Measurements from ENCODE around the gene POLA1.

The POLA1 gene

GRCh38 chrX:24672701-24673190 is 21.0 kb upstream of the POLA1 start:
- ATAC-seq (ENCODE audit: low read depth), result no peak
- H3K4me1 Mint-ChIP-seq, result no peaks in the 10 kb centered on the region
- H3K4me3 Mint-ChIP-seq, result no peak overlapping the region
- no peaks in the 10 kb centered on the region for H3K36me3 Mint-ChIP-seq
- no peaks in the 10 kb centered on the region for H3K9me3 Mint-ChIP-seq
- no peaks in the 10 kb centered on the region for H3K27me3 Mint-ChIP-seq
- no peak overlapping the region for H3K27ac Mint-ChIP-seq
- no peak for DNase-seq (ENCODE audit: low spot score in 2 of 2)

- no peak for DNase-seq (ENCODE audit: low spot score in 2 of 2)
- Mint-ChIP-seq H3K4me3 (no peak overlapping the region), H3K36me3 (no peaks in the 10 kb centered on the region), H3K27ac (no peak overlapping the region), H3K9me3 (no peaks in the 10 kb centered on the region), H3K27me3 (no peaks in the 10 kb centered on the region), H3K4me1 (no peaks in the 10 kb centered on the region)
- no peak for ATAC-seq (ENCODE audit: low read depth)
Observed at GRCh38 chrX:24673424-24673823, 20.3 kb upstream of the POLA1 start.

GRCh38 chrX:24676403-24677024 is 17.2 kb upstream of the POLA1 start:
- H3K4me1 Mint-ChIP-seq, result no peaks in the 10 kb centered on the region

GRCh38 chrX:24682739-24683432 is 10.8 kb upstream of the POLA1 start:
- peaks cover 1% of the 10 kb centered on the region for H3K27me3 Mint-ChIP-seq
- no peaks in the 10 kb centered on the region for H3K9me3 Mint-ChIP-seq
- ATAC-seq (ENCODE audit: low read depth) (no peak), DNase-seq (ENCODE audit: low spot score in 2 of 2) (no peak)
- no peaks in the 10 kb centered on the region for H3K36me3 Mint-ChIP-seq
- H3K27ac Mint-ChIP-seq, result no peak overlapping the region
- H3K4me1 Mint-ChIP-seq, result no peaks in the 10 kb centered on the region
- H3K4me3 Mint-ChIP-seq, result no peak overlapping the region

More at GRCh38 chrX:24676403-24677024, 17.2 kb upstream of the POLA1 start:
- peak in 1 of 2 donors; percentile 10 for DNase-seq (ENCODE audit: low spot score in 2 of 2)
- Mint-ChIP-seq H3K9me3 (no peaks in the 10 kb centered on the region), H3K36me3 (no peaks in the 10 kb centered on the region), H3K27me3 (peaks cover 1% of the 10 kb centered on the region), H3K4me3 (no peak overlapping the region), H3K27ac (no peak overlapping the region)
- ATAC-seq (ENCODE audit: low read depth), result peak; percentile 32

GRCh38 chrX:24684048-24684447 is 9.7 kb upstream of the POLA1 start:
- H3K27me3 Mint-ChIP-seq, result peaks cover 1% of the 10 kb centered on the region
- H3K27ac Mint-ChIP-seq, result no peak overlapping the region
- DNase-seq (ENCODE audit: low spot score in 2 of 2), result no peak
- H3K9me3 Mint-ChIP-seq, result no peaks in the 10 kb centered on the region
- no peaks in the 10 kb centered on the region for H3K36me3 Mint-ChIP-seq
- H3K4me1 Mint-ChIP-seq, result no peaks in the 10 kb centered on the region
- no peak overlapping the region for H3K4me3 Mint-ChIP-seq
- ATAC-seq (ENCODE audit: low read depth), result no peak

- Mint-ChIP-seq H3K4me1 (peaks cover 7% of the 10 kb centered on the region), H3K36me3 (no peaks in the 10 kb centered on the region), H3K9me3 (no peaks in the 10 kb centered on the region), H3K27me3 (no peaks in the 10 kb centered on the region), H3K27ac (no peak overlapping the region), H3K4me3 (no peak overlapping the region)
- DNase-seq (ENCODE audit: low spot score in 2 of 2), result no peak
- no peak for ATAC-seq (ENCODE audit: low read depth)
Observed at GRCh38 chrX:24692305-24692704, 1.4 kb upstream of the POLA1 start.

GRCh38 chrX:24694825-24695224 is 1.1 kb downstream of the POLA1 start:
- no peaks in the 10 kb centered on the region for H3K27me3 Mint-ChIP-seq
- no peak for DNase-seq (ENCODE audit: low spot score in 2 of 2)

GRCh38 chrX:24696294-24696693 is 2.6 kb downstream of the POLA1 start:
- no peak overlapping the region for H3K27ac Mint-ChIP-seq
- DNase-seq (ENCODE audit: low spot score in 2 of 2) (no peak), ATAC-seq (ENCODE audit: low read depth) (no peak)
- H3K4me1 Mint-ChIP-seq, result peaks cover 7% of the 10 kb centered on the region
- no peak overlapping the region for H3K4me3 Mint-ChIP-seq
- no peaks in the 10 kb centered on the region for H3K27me3 Mint-ChIP-seq
- H3K9me3 Mint-ChIP-seq, result no peaks in the 10 kb centered on the region
- H3K36me3 Mint-ChIP-seq, result peaks cover 2% of the 10 kb centered on the region

More at GRCh38 chrX:24694825-24695224, 1.1 kb downstream of the POLA1 start:
- H3K27ac Mint-ChIP-seq, result no peak overlapping the region
- peaks cover 7% of the 10 kb centered on the region for H3K4me1 Mint-ChIP-seq
- H3K4me3 Mint-ChIP-seq, result peak overlapping the region; percentile 94
- no peak for ATAC-seq (ENCODE audit: low read depth)
- H3K36me3 Mint-ChIP-seq, result peaks cover 1% of the 10 kb centered on the region
- H3K9me3 Mint-ChIP-seq, result no peaks in the 10 kb centered on the region

- Mint-ChIP-seq H3K4me1 (peaks cover 3% of the 10 kb centered on the region), H3K4me3 (no peak overlapping the region), H3K36me3 (peaks cover 10% of the 10 kb centered on the region), H3K27me3 (no peaks in the 10 kb centered on the region), H3K9me3 (no peaks in the 10 kb centered on the region), H3K27ac (no peak overlapping the region)
- DNase-seq (ENCODE audit: low spot score in 2 of 2) (no peak), ATAC-seq (ENCODE audit: low read depth) (no peak)
Observed at GRCh38 chrX:24702362-24703184, 8.9 kb downstream of the POLA1 start.

- no peaks in the 10 kb centered on the region for H3K27me3 Mint-ChIP-seq
- no peaks in the 10 kb centered on the region for H3K9me3 Mint-ChIP-seq
- peaks cover 3% of the 10 kb centered on the region for H3K4me1 Mint-ChIP-seq
- H3K36me3 Mint-ChIP-seq, result peaks cover 10% of the 10 kb centered on the region
- DNase-seq (ENCODE audit: low spot score in 2 of 2), result no peak
- no peak overlapping the region for H3K27ac Mint-ChIP-seq
- H3K4me3 Mint-ChIP-seq, result no peak overlapping the region
- no peak for ATAC-seq (ENCODE audit: low read depth)
Observed at GRCh38 chrX:24703185-24703494, 9.4 kb downstream of the POLA1 start.

GRCh38 chrX:24718771-24719170 is 25.1 kb downstream of the POLA1 start:
- peaks cover 6% of the 10 kb centered on the region for H3K4me1 Mint-ChIP-seq
- no peak for DNase-seq (ENCODE audit: low spot score in 2 of 2)
- H3K9me3 Mint-ChIP-seq, result no peaks in the 10 kb centered on the region
- no peak overlapping the region for H3K4me3 Mint-ChIP-seq
- H3K27ac Mint-ChIP-seq, result no peak overlapping the region
- ATAC-seq (ENCODE audit: low read depth), result no peak
- peaks cover 29% of the 10 kb centered on the region for H3K36me3 Mint-ChIP-seq
- no peaks in the 10 kb centered on the region for H3K27me3 Mint-ChIP-seq

- ATAC-seq (ENCODE audit: low read depth) (no peak), DNase-seq (ENCODE audit: low spot score in 2 of 2) (no peak)
- no peak overlapping the region for H3K4me3 Mint-ChIP-seq
- H3K9me3 Mint-ChIP-seq, result no peaks in the 10 kb centered on the region
- H3K27me3 Mint-ChIP-seq, result no peaks in the 10 kb centered on the region
- peaks cover 6% of the 10 kb centered on the region for H3K4me1 Mint-ChIP-seq
- H3K27ac Mint-ChIP-seq, result no peak overlapping the region
- H3K36me3 Mint-ChIP-seq, result peaks cover 34% of the 10 kb centered on the region
Observed at GRCh38 chrX:24720036-24720435, 26.3 kb downstream of the POLA1 start.

- Mint-ChIP-seq H3K27me3 (no peaks in the 10 kb centered on the region), H3K4me1 (no peaks in the 10 kb centered on the region), H3K27ac (no peak overlapping the region), H3K9me3 (no peaks in the 10 kb centered on the region), H3K36me3 (peaks cover 20% of the 10 kb centered on the region), H3K4me3 (no peak overlapping the region)
- ATAC-seq (ENCODE audit: low read depth) (no peak), DNase-seq (ENCODE audit: low spot score in 2 of 2) (no peak)
Observed at GRCh38 chrX:24728530-24728929, 34.8 kb downstream of the POLA1 start.

- DNase-seq (ENCODE audit: low spot score in 2 of 2) (no peak), ATAC-seq (ENCODE audit: low read depth) (peak; percentile 32)
- Mint-ChIP-seq H3K9me3 (no peaks in the 10 kb centered on the region), H3K27ac (no peak overlapping the region), H3K4me3 (no peak overlapping the region), H3K27me3 (no peaks in the 10 kb centered on the region), H3K36me3 (peaks cover 12% of the 10 kb centered on the region), H3K4me1 (no peaks in the 10 kb centered on the region)
Observed at GRCh38 chrX:24732766-24733500, 39.2 kb downstream of the POLA1 start.

Measured in memory B cell (primary cell).